Measurements from ENCODE around the gene EXOSC1.

Gene EXOSC1

DNA sequence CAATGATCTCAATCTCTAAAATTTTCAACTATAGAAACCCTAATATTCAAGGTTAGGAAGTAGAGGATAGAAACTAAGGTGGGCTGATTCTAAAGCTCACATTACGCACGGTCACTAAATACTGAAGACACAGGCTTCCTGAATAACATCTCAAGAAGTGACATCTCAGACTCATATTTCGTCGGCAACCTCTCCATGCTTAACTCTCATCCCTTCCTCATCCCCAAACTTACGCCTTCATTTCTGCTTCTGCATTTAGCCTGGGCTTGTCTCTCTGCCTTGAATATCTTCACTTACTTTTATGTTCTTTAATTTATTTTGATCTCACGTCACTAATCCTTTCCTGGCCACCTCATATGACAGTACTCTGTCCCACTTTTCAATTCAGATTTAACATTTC is 10.6 kb downstream of the EXOSC1 start:
- no peak overlapping the region for H3K27ac ChIP-seq (replicated peaks)
- TF ChIP-seq, protein P1, sequence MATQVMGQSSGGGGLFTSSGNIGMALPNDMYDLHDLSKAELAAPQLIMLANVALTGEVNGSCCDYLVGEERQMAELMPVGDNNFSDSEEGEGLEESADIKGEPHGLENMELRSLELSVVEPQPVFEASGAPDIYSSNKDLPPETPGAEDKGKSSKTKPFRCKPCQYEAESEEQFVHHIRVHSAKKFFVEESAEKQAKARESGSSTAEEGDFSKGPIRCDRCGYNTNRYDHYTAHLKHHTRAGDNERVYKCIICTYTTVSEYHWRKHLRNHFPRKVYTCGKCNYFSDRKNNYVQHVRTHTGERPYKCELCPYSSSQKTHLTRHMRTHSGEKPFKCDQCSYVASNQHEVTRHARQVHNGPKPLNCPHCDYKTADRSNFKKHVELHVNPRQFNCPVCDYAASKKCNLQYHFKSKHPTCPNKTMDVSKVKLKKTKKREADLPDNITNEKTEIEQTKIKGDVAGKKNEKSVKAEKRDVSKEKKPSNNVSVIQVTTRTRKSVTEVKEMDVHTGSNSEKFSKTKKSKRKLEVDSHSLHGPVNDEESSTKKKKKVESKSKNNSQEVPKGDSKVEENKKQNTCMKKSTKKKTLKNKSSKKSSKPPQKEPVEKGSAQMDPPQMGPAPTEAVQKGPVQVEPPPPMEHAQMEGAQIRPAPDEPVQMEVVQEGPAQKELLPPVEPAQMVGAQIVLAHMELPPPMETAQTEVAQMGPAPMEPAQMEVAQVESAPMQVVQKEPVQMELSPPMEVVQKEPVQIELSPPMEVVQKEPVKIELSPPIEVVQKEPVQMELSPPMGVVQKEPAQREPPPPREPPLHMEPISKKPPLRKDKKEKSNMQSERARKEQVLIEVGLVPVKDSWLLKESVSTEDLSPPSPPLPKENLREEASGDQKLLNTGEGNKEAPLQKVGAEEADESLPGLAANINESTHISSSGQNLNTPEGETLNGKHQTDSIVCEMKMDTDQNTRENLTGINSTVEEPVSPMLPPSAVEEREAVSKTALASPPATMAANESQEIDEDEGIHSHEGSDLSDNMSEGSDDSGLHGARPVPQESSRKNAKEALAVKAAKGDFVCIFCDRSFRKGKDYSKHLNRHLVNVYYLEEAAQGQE (IDR thresholded peaks at IDR 0.05; ENCODE audit: insufficient replicate concordance, low read depth), result no peak
- no peak for TF ChIP-seq GABPA (IDR thresholded peaks at IDR 0.05; ENCODE audit: low read depth)
- TF ChIP-seq SPI1 (IDR thresholded peaks at IDR 0.05; ENCODE audit: borderline replicate concordance, low read depth), result no peak
- TF ChIP-seq POLR2AphosphoS5 (IDR thresholded peaks at IDR 0.05; ENCODE audit: low read depth), result no peak
- TF ChIP-seq CTCF (IDR thresholded peaks at IDR 0.05; ENCODE audit: insufficient read depth, low read length), result no peak
- no peak overlapping the region for H3K4me3 ChIP-seq (replicated peaks; ENCODE audit: insufficient read depth, low read length)
- no peaks in the 10 kb centered on the region for H3K27me3 ChIP-seq (ENCODE audit: insufficient read depth, poor library complexity, severe bottlenecking)
- no peak for DNase-seq (ENCODE audit: low read depth in 1 of 2, low spot score in 1 of 2)

- H3K27me3 ChIP-seq (ENCODE audit: insufficient read depth, poor library complexity, severe bottlenecking), result no peaks in the 10 kb centered on the region
- no peak overlapping the region for H3K4me3 ChIP-seq (replicated peaks; ENCODE audit: insufficient read depth, low read length)
- TF ChIP-seq CTCF (IDR thresholded peaks at IDR 0.05; ENCODE audit: insufficient read depth, low read length) (no peak), GABPA (IDR thresholded peaks at IDR 0.05; ENCODE audit: low read depth) (no peak), POLR2AphosphoS5 (IDR thresholded peaks at IDR 0.05; ENCODE audit: low read depth) (no peak; the same call in 1 of the 2 replicates)
- no peak overlapping the region for H3K27ac ChIP-seq (replicated peaks)
- no peak for DNase-seq (ENCODE audit: low read depth in 1 of 2, low spot score in 1 of 2)
Observed at GRCh38 chr10:97434557-97434956, 11.2 kb downstream of the EXOSC1 start.

- H3K27ac ChIP-seq (replicated peaks), result no peak overlapping the region
- no peak overlapping the region for H3K4me3 ChIP-seq (replicated peaks; ENCODE audit: insufficient read depth, low read length)
- TF ChIP-seq GABPA (IDR thresholded peaks at IDR 0.05; ENCODE audit: low read depth), result no peak
- TF ChIP-seq POLR2AphosphoS5 (IDR thresholded peaks at IDR 0.05; ENCODE audit: low read depth), result no peak; the same call in 1 of the 2 replicates
- no peak for TF ChIP-seq SPI1 (IDR thresholded peaks at IDR 0.05; ENCODE audit: borderline replicate concordance, low read depth)
- TF ChIP-seq, protein P1 (IDR thresholded peaks at IDR 0.05; ENCODE audit: insufficient replicate concordance, low read depth), result no peak
- TF ChIP-seq CTCF (IDR thresholded peaks at IDR 0.05; ENCODE audit: insufficient read depth, low read length), result no peak
- H3K27me3 ChIP-seq (ENCODE audit: insufficient read depth, poor library complexity, severe bottlenecking), result no peaks in the 10 kb centered on the region
- no peak for DNase-seq (ENCODE audit: low read depth in 1 of 2, low spot score in 1 of 2)
Observed at GRCh38 chr10:97434055-97434454, 11.8 kb downstream of the EXOSC1 start.

DNA sequence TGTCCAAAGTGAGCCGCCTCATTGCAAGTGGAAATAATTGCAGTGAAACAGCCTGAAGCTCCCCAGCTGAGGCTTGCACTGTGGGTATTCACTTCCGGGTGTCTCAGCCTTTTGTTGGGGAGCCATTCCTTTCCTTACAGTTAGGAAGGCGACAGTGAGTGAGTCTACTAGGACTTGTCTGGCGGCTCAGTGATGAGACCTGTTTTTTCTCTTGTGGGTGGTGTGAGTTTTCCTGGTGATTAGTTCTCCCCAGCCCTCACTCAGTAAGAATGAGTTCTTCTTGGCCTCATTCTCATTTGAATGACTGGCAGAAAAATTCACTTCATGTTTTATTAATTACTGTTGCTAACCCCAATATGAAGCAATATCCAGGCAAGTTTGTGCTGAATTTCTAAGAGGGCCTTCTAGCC is 17.2 kb downstream of the EXOSC1 start:
- TF ChIP-seq POLR2AphosphoS5 (IDR thresholded peaks at IDR 0.05; ENCODE audit: low read depth), result 0 out of 2 replicates have a peak, but pooled peaks have one; percentile 11
- TF ChIP-seq GABPA (IDR thresholded peaks at IDR 0.05; ENCODE audit: low read depth), result no peak; the same call in none of the 2 replicates
- TF ChIP-seq, protein P1 (IDR thresholded peaks at IDR 0.05; ENCODE audit: insufficient replicate concordance, low read depth), result no peak
- peak overlapping the region; percentile 89 for H3K4me3 ChIP-seq (replicated peaks; ENCODE audit: insufficient read depth, low read length)
- peak in 1 of 2 experiments; percentile 68 for DNase-seq (ENCODE audit: low read depth in 1 of 2, low spot score in 1 of 2)
- H3K27ac ChIP-seq (replicated peaks), result peak overlapping the region; percentile 93
- H3K27me3 ChIP-seq (ENCODE audit: insufficient read depth, poor library complexity, severe bottlenecking), result no peaks in the 10 kb centered on the region

Measured in HL-60 (cell line).